GM12865 (cell line): Measurements from ENCODE around the gene SLC38A3.

Experiments used
- DNase-seq: peaks from one replicate; pipeline ENCODE4 v3.0.0; 2010; ENCODE audit warnings: low read depth
- H3K4me3 ChIP-seq: 2 replicates; pipeline ENCODE4 v1.5.1; 2011; ENCODE audit warnings: mild to moderate bottlenecking, low read depth, low read length, control low read depth
- CTCF ChIP-seq: IDR thresholded peaks from 2 replicates; pipeline ENCODE4 v1.5.1; 2011; ENCODE audit warnings: low read length, control low read depth, low read depth, inconsistent platforms; ENCODE audit not compliant: insufficient read depth; ENCODE audit errors: missing control alignments

Gene SLC38A3

GRCh38 chr3:50266017-50266416, 60.9 kb downstream of the SLC38A3 start:
- DNase-seq: no peak
- TF ChIP-seq CTCF: no peak
- H3K4me3 ChIP-seq: no peak overlapping the region

- TF ChIP-seq CTCF: no peak
- H3K4me3 ChIP-seq: no peak overlapping the region
- no peak for DNase-seq
These were observed 61.8 kb downstream of the SLC38A3 start for GRCh38 chr3:50266836-50267235.

GRCh38 chr3:50267280-50267913, 62.3 kb downstream of the SLC38A3 start:
- no peak overlapping the region for H3K4me3 ChIP-seq
- DNase-seq: no peak
- TF ChIP-seq CTCF: no peak

- no peak for DNase-seq
- no peak overlapping the region for H3K4me3 ChIP-seq
- no peak for TF ChIP-seq CTCF
These were observed 63.2 kb downstream of the SLC38A3 start for GRCh38 chr3:50268276-50268675.

GRCh38 chr3:50268703-50269451, 63.8 kb downstream of the SLC38A3 start, which contains the start of gene SEMA3B:
SEMA3B (plus strand) TSS chr3:50269147; CDS start chr3:50269241, 94 bp downstream.
- DNase-seq: no peak
- TF ChIP-seq CTCF: no peak
- H3K4me3 ChIP-seq: no peak within 1 kb of the TSS

- TF ChIP-seq CTCF: no peak
- H3K4me3 ChIP-seq: no peak overlapping the region
- DNase-seq: no peak
These were observed 64.4 kb downstream of the SLC38A3 start for GRCh38 chr3:50269460-50269859.
